ENCODE data around the gene C3orf20. TPM values are rescaled to one million over a fixed set of nuclear protein-coding genes. Genes with fewer than 3 reads are reported as not detected.

The C3orf20 gene
- total RNA-seq, 4 donors from 2014 or later = 0.07 to 0.73 TPM; not detected in 2

DNA sequence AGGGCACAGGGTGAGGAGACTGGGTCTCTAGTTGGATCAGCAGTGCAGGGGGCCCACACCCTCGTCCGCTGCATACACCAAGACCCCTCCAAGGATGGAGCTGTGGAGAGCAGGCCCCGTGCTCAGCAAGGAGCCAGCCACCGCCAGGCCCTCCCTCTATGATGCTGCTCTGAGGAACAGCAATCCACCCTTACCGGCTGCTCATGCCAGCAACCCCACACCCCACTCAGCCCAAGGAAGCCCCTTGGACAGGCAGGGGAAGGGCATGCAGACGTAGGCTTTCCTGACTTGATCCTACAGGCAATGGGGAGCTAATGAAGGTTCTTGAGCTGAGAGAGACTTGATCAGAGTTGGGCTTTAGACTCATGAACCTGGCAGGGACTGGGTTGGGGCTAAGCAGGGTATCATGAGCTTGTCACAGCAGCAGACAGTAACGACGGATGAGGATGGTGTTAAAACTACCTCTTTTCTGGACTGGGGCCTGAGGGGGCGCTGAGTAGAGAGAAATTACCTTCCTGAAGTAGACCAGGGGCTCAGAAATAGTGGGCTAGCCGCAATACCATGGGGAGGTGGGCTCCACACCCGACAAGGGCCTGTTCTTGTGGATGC lies 93.3 kb downstream of the C3orf20 start:
- H3K4me1 ChIP-seq = no peaks in the 10 kb centered on the region
- DNase-seq = no peak
- intact Hi-C loops (cut with DNase I; ENCODE audit: low total_unique reads) = no loop called here

GRCh38 chr3:14768881-14769280 lies 93.9 kb downstream of the C3orf20 start:
- H3K36me3 ChIP-seq = no peaks in the 10 kb centered on the region
- no peak overlapping the region for H3K27ac ChIP-seq
- H3K9me3 ChIP-seq = no peaks in the 10 kb centered on the region
- H3K4me1 ChIP-seq = no peaks in the 10 kb centered on the region
- DNase-seq = no peak
- no peak overlapping the region for H3K4me3 ChIP-seq
- intact Hi-C loops (cut with DNase I; ENCODE audit: low total_unique reads) = no loop called here
- no peaks in the 10 kb centered on the region for H3K27me3 ChIP-seq
- TF ChIP-seq POLR2A (IDR thresholded peaks at IDR 0.05) (no peak), CTCF (IDR thresholded peaks at IDR 0.05) (no peak)

More for the DNA sequence above, 93.3 kb downstream of the C3orf20 start:
- no peaks in the 10 kb centered on the region for H3K27me3 ChIP-seq
- H3K9me3 ChIP-seq = no peaks in the 10 kb centered on the region
- H3K4me3 ChIP-seq = no peak overlapping the region
- H3K36me3 ChIP-seq = no peaks in the 10 kb centered on the region
- TF ChIP-seq POLR2A (IDR thresholded peaks at IDR 0.05) (no peak), CTCF (IDR thresholded peaks at IDR 0.05) (no peak)
- no peak overlapping the region for H3K27ac ChIP-seq

DNA sequence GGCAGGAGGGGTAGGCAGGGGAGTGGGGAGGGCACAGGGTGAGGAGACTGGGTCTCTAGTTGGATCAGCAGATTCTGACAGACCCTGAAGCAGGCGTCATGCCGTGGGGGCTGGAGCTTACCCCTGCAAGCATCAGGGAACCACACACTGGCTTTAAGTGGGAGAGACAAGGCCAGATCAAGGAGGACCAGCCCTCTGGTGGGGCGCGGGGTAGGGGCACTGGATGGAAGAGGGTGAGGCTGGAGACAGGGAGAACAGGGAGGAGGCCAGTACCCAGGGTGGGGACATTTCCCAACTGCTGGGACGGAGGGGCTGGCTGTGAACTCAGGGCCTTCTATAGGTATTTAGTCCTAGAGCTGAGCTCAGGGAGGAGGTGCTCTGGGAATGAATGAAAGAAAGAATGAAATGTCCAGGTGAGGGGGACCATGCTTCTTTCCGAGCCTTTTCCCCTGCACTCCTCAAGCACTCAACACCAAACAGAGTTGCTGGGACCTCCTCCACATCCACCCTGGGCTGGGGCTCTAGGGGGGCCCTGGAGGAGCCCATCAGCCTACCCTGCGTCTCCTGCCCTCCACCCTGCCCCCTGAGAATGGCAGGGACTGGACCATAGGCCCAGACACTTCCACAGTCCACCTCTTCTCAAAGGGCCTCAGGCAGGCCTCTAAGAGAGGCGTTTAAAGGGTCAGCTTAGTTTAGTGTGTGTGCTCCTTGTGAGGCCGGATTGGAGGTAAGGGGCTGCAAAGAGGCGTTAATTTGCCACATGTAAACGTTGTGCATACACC lies 94.8 kb downstream of the C3orf20 start:
- no peaks in the 10 kb centered on the region for H3K9me3 ChIP-seq
- H3K4me1 ChIP-seq = no peaks in the 10 kb centered on the region
- TF ChIP-seq CTCF (IDR thresholded peaks at IDR 0.05) (no peak), POLR2A (IDR thresholded peaks at IDR 0.05) (no peak)
- no peak for DNase-seq
- H3K27ac ChIP-seq = no peak overlapping the region
- no peaks in the 10 kb centered on the region for H3K27me3 ChIP-seq
- no peak overlapping the region for H3K4me3 ChIP-seq
- intact Hi-C loops (cut with DNase I; ENCODE audit: low total_unique reads) = no loop called here
- H3K36me3 ChIP-seq = no peaks in the 10 kb centered on the region

DNA sequence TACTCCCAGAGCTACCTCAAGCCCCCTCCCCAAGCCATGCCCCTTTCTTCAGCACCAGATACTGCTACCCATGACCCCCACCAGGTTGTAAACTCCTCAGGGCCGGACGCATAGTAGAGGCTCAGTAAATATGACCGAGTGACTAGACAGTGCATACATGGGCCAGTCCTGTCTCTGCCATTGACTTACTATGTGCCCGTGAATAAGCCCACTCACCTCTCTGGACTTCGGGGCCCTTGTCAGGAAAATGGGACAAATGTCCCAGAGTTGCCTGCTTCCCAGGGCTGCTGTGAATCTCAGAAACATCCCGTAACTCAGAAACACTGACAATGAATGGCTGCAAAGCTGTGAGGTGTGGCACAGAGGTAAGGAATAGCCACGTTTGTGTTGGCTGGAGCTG lies 95.7 kb downstream of the C3orf20 start:
- H3K36me3 ChIP-seq = no peaks in the 10 kb centered on the region
- no peak for TF ChIP-seq CTCF (IDR thresholded peaks at IDR 0.05)
- TF ChIP-seq POLR2A (IDR thresholded peaks at IDR 0.05) = no peak
- no peaks in the 10 kb centered on the region for H3K27me3 ChIP-seq
- intact Hi-C loops (cut with DNase I; ENCODE audit: low total_unique reads) = no loop called here
- no peak overlapping the region for H3K4me3 ChIP-seq
- H3K27ac ChIP-seq = no peak overlapping the region
- DNase-seq = no peak
- H3K9me3 ChIP-seq = no peaks in the 10 kb centered on the region
- H3K4me1 ChIP-seq = no peaks in the 10 kb centered on the region
